ENCODE measurements around the gene PKP4.

PKP4 gene

GRCh38 chr2:158498749-158499136 lies 42.0 kb downstream of the PKP4 start:
- no peak for DNase-seq

GRCh38 chr2:158499383-158499782 lies 42.6 kb downstream of the PKP4 start:
- DNase-seq: no peak

- no peak for DNase-seq
These were observed 43.6 kb downstream of the PKP4 start for GRCh38 chr2:158500333-158500732.

GRCh38 chr2:158501301-158501700 lies 44.5 kb downstream of the PKP4 start:
- DNase-seq: no peak

GRCh38 chr2:158502974-158503373 lies 46.2 kb downstream of the PKP4 start:
- no peak for DNase-seq

- no peak for DNase-seq
These were observed 47.3 kb downstream of the PKP4 start for GRCh38 chr2:158504088-158504487.

GRCh38 chr2:158505448-158505934 lies 48.7 kb downstream of the PKP4 start:
- DNase-seq: peak; percentile 10

- no peak for DNase-seq
These were observed 50.4 kb downstream of the PKP4 start for GRCh38 chr2:158507141-158507540.

GRCh38 chr2:158507679-158508078 lies 50.9 kb downstream of the PKP4 start:
- DNase-seq: no peak

GRCh38 chr2:158509928-158510797 lies 53.4 kb downstream of the PKP4 start:
- peak; percentile 10 for DNase-seq

GRCh38 chr2:158510887-158511286 lies 54.1 kb downstream of the PKP4 start:
- no peak for DNase-seq

- DNase-seq: no peak
These were observed 55.0 kb downstream of the PKP4 start for GRCh38 chr2:158511706-158512105.

- DNase-seq: no peak
These were observed 55.6 kb downstream of the PKP4 start for GRCh38 chr2:158512323-158512722.

- DNase-seq: no peak
These were observed 57.1 kb downstream of the PKP4 start for GRCh38 chr2:158513841-158514240.

- DNase-seq: no peak
These were observed 61.3 kb downstream of the PKP4 start for GRCh38 chr2:158518084-158518483.

GRCh38 chr2:158519481-158519880 lies 62.7 kb downstream of the PKP4 start:
- DNase-seq: no peak

- no peak for DNase-seq
These were observed 72.9 kb downstream of the PKP4 start for GRCh38 chr2:158529379-158530259.

- no peak for DNase-seq
These were observed 74.1 kb downstream of the PKP4 start for GRCh38 chr2:158530829-158531228.

- no peak for DNase-seq
These were observed 76.3 kb downstream of the PKP4 start for GRCh38 chr2:158533009-158533408.

GRCh38 chr2:158539176-158540005 lies 82.6 kb downstream of the PKP4 start:
- DNase-seq: peak; percentile 75

- DNase-seq: no peak
These were observed 85.8 kb downstream of the PKP4 start for GRCh38 chr2:158542577-158542976.

GRCh38 chr2:158543957-158544356 lies 87.2 kb downstream of the PKP4 start:
- no peak for DNase-seq

- no peak for DNase-seq
These were observed 88.2 kb downstream of the PKP4 start for GRCh38 chr2:158544998-158545397.
